Aorta (tissue), 5 donors: ENCODE results near the gene AXIN1. TPM values are rescaled to one million over a fixed set of nuclear protein-coding genes. Genes with fewer than 3 reads are reported as not detected.
A peak's percentile ranks its signal among the peaks of the same experiment; 100 is the strongest.
"Not testable (repeated sequence)": the region's sequence is repeated elsewhere in the genome, so short reads cannot be mapped to it uniquely, and the experiment has no call there.

Experiments used
- ATAC-seq: fragments of 200-7000 bp; cut with Tn5 transposase; one replicate; pipeline ENCODE4 v1.9.1; 2022; ENCODE audit warnings: moderate library complexity; ENCODE audit not compliant: low FRiP score
- DNase-seq, 2 donors: peaks; one replicate each; pipeline ENCODE4 v3.0.0-alpha.2; 2020
- H3K27ac ChIP-seq, 2 donors: one replicate each; pipeline ENCODE4 v1.5.1; 2013; ENCODE audit warnings: low read length in 2 of 2, mild to moderate bottlenecking in 2 of 2, moderate library complexity in 2 of 2, control low read depth in 1 of 2, inconsistent platforms in 1 of 2, low read depth in 1 of 2
- H3K27me3 ChIP-seq, 2 donors: one replicate each; pipeline ENCODE4 v1.6.1; 2013; ENCODE audit warnings: control low read depth in 1 of 2, low read length in 1 of 2, mild to moderate bottlenecking in 1 of 2, moderate library complexity in 1 of 2; ENCODE audit not compliant: insufficient read depth in 2 of 2, control insufficient read depth in 1 of 2
- H3K36me3 ChIP-seq, 2 donors: one replicate each; pipeline ENCODE4 v1.6.1; 2013; ENCODE audit warnings: control low read depth in 1 of 2, low read length in 1 of 2, mild to moderate bottlenecking in 1 of 2; ENCODE audit not compliant: insufficient read depth in 2 of 2, control insufficient read depth in 1 of 2
- H3K4me1 ChIP-seq, 2 donors: one replicate each; pipeline ENCODE4 v1.6.1; 2013; ENCODE audit warnings: low read length in 2 of 2, control low read depth in 1 of 2, mild to moderate bottlenecking in 1 of 2, moderate library complexity in 1 of 2; ENCODE audit not compliant: insufficient read depth in 2 of 2, control insufficient read depth in 1 of 2
- H3K4me3 ChIP-seq, 2 donors: one replicate each; pipeline ENCODE4 v1.5.1; 2013; ENCODE audit warnings: low read length in 2 of 2, control low read depth in 1 of 2, mild to moderate bottlenecking in 1 of 2
- H3K9me3 ChIP-seq: one replicate; pipeline ENCODE4 v1.6.1; 2013; ENCODE audit warnings: mild to moderate bottlenecking, low read length; ENCODE audit not compliant: control insufficient read depth
- WGBS, 2 donors: extraction: QIAGEN DNeasy Blood & Tissue Kit; methylation state at CpG; one replicate each; pipeline ENCODE4 v1.1.7; 2013; 5-methylcytosine and 5-hydroxymethylcytosine counted together
- intact Hi-C, 2 donors: fragments of 100-400 bp; cut with DNase I; formaldehyde crosslinking; loops; one replicate each; pipeline versions ENCODE4 v1.14.2 to v1.15.0; 2022
- polyA plus RNA-seq, 2 donors: library from polyadenylated mRNA; stranded (reverse); fragments of 200-250 nt; gene quantifications; one replicate each; pipeline ENCODE4 v1.2.3, GENCODE V29; 2013
- total RNA-seq, 2 donors: library from RNA; stranded (reverse); fragmentation: NEBNext Ultra II Directional; extraction: Animal tissue kit (Norgen Biotek cat#: 25700); gene quantifications; one replicate each; pipeline ENCODE4 v1.2.1, GENCODE V29; 2021
- donor health status: healthy with polysubstance abuse.
- donor health status: Bipolar disorder and iron deficiency.
- donor health status: DM: no; HTN: no; CAD: no.
- donor health status: DM: no; HTN: no; CAD: no.
- donor health status: DM: yes; HTN: yes; CAD: no.

AXIN1 gene
- total and polyA plus RNA-seq, 4 donors: 9.1 to 19.8 (median 15.6) TPM

DNA sequence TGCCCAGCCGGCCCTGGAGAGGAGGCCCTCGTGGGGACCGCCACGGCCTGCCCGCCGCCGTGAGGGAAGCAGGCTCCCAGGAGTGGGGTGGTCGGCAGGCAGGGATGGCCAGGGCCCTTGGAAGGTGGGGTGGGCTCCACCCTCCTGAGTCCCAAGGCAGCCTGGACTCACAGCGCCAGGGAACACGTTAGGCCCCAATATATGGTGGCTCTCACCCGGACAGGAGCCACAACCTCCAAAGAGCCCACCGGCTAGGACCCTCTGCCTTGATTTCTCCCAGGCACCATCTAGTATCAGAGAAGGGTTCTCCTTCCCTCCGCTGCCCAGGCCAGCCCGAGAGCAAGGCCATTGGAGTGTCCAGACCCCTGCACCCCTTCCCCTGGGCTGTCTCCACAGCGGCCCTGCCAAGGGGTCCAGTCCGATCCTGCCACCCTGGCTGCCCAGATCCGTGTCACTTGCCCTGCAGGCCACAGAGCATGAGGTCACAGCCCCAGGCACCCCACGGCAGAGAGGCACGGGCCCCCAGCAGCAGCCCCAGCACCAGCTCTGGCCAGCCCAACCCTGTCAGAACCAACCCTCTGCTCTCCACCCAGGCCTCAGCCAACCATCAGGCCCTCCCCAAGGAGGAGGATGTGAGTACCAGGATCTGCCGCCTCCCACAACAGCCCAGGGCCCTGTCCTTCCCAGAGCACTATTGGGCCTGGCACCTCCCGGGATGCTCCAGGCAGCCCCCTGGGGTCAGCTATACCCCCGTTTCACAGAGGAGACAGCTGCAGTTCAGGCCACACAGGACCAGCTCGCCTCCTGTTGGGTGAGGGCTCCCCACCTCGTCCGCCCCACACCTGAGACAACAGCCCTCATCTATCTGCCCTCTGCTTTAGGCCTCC lies 1.1 kb upstream of the AXIN1 start:
- H3K4me3 ChIP-seq: no peak overlapping the region
- no peaks in the 10 kb centered on the region for H3K27me3 ChIP-seq
- ATAC-seq: peak; percentile 1
- no peaks in the 10 kb centered on the region for H3K36me3 ChIP-seq
- WGBS, 2 donors: 64 to 70% methylated on average over 24 to 25 of the region's 25 CpGs
- intact Hi-C loops: loop anchor here in 1 of 2 donors (5.0 kb wide), 1 partner anchor 121 kb away; the partner anchor contains the start of gene FAM234A
- no peaks in the 10 kb centered on the region for H3K4me1 ChIP-seq
- H3K9me3 ChIP-seq: no peaks in the 10 kb centered on the region
- no peak for DNase-seq
- peak overlapping the region in 1 of 2 donors; percentile 0 for H3K27ac ChIP-seq

DNA sequence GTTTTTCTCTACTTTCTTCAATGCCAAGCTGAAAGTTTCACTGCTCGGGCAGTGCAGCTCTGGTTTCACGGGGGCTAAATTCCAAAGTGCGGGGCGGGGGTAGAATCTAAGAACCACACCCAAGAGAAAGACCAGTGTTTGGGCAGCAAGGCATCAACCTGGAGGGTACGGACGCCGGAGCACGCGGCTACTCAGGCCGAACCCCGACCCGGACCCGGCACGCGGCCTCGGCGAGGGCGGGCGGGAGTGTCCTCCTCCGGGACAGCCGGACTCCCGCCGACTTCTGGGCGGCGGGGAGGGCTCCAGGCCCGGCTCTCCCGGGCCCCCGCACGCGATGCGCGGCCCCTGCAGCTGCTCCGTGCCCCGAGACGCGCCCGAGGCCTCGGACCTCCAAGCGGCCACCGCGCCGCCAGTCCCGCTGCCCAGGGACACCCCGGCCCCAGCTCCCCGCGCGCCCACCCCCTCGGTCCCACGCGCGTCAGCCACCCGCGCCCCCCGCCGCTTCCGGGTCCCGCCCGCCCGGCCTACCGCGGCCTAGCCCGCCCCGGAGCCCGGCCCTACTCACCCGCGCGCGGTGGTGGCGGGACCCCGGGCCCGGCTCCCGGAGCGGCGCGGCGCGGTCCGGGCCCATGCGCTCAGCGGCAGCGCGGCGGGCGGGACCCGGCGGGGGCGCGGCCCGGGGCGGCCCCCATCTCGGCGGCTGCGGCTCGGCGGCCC lies 561 bp downstream of the AXIN1 start:
- DNase-seq: no peak
- intact Hi-C loops: loop anchor here in 1 of 2 donors (1.0 to 5.0 kb wide), 2 partner anchors 120 to 175 kb away; partner anchors contain the start of genes CAPN15 and FAM234A

DNA sequence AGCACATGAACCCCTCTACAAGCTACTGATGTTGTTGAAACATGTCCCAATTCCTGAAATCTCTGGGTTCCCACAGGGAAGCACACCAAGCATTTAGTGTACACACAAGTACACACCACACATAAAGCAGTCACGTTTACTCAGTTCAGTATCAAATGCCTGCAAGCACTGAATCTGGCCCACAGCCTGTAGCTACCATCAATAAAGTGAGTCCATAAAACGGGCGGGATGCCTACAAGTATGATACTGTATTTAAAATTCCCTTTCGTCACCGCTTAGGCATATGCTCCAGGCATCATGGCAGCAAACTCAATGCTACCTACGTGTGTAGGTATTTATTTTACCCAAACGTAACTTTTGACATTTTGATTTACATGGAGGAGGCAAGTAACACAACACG lies 2.3 kb downstream of the AXIN1 start:
- no peak overlapping the region for H3K27ac ChIP-seq
- no peak overlapping the region for H3K4me3 ChIP-seq
- no peaks in the 10 kb centered on the region for H3K27me3 ChIP-seq
- H3K36me3 ChIP-seq: peaks cover 0 to 4% of the 10 kb centered on the region in 2 donors
- ATAC-seq: no peak
- H3K9me3 ChIP-seq: no peaks in the 10 kb centered on the region
- DNase-seq: no peak
- no peaks in the 10 kb centered on the region for H3K4me1 ChIP-seq
- 80 to 86% methylated on average over 8 of the region's 8 CpGs for WGBS, 2 donors
- intact Hi-C loops: loop anchor here in 1 of 2 donors (5.0 kb wide), 1 partner anchor 118 kb away; the partner anchor contains the start of gene FAM234A

More for the DNA sequence above, 561 bp downstream of the AXIN1 start:
- Histone ChIP-seq H3K9me3 (no peaks in the 10 kb centered on the region), H3K27me3 (no peaks in the 10 kb centered on the region), H3K4me1 (no peaks in the 10 kb centered on the region), H3K36me3 (no peaks in the 10 kb centered on the region), H3K27ac (no peak overlapping the region), H3K4me3 (peak overlapping the region; percentile 67 to 82)
- 0 to 1% methylated on average over 69 to 95 of the region's 95 CpGs for WGBS, 2 donors
- ATAC-seq: no peak

DNA sequence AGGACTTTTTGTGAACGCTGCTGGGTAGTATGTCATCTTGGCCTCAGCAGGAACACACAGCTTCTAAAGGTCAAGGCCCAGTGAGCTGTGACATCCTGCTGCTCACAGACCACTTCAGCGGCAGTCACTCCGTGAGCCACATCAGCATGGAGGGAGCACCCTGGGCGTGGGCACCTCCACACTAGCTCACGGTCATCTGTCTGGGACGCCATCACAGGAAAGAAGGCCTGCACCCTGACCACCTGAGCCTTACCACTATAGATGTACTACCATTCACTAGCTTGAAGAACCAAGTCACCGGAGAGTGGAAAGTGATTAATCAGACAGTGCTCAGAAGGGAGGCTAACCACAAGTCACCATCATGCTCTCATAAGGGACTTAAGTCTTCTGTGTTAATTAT lies 3.3 kb downstream of the AXIN1 start:
- ATAC-seq (no peak), DNase-seq (no peak)
- intact Hi-C loops: no loop called here
- Histone ChIP-seq H3K9me3 (no peaks in the 10 kb centered on the region), H3K4me3 (no peak overlapping the region), H3K4me1 (no peaks in the 10 kb centered on the region), H3K36me3 (peaks cover 0 to 4% of the 10 kb centered on the region in 2 donors), H3K27me3 (no peaks in the 10 kb centered on the region), H3K27ac (no peak overlapping the region)
- WGBS, 2 donors: 95 to 97% methylated on average over 7 of the region's 7 CpGs

DNA sequence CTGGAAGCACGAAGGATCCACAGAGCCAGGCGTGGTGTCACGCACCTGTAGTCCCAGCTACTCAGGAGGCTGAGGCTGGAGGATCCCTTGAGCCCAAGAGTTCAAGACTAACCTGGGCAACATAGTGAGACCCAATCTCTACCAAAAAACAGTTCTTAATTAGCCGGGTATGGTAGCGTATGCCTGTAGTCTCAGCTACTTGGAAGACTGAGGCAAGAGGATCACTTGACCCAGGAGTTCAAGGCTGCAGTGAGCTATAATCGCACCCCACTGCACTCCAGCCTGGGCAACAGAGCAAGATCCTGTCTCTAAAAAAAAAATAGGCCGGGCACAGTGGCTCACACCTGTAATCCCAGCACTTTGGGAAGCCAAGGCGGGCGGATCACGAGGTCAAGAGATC lies 4.0 kb downstream of the AXIN1 start:
- H3K27me3 ChIP-seq, H3K4me1 ChIP-seq, H3K4me3 ChIP-seq, ATAC-seq, intact Hi-C loops, H3K36me3 ChIP-seq, H3K9me3 ChIP-seq, H3K27ac ChIP-seq, DNase-seq: not testable (repeated sequence)
- WGBS, 2 donors: 95 to 97% methylated on average over 8 to 10 of the region's 10 CpGs

DNA sequence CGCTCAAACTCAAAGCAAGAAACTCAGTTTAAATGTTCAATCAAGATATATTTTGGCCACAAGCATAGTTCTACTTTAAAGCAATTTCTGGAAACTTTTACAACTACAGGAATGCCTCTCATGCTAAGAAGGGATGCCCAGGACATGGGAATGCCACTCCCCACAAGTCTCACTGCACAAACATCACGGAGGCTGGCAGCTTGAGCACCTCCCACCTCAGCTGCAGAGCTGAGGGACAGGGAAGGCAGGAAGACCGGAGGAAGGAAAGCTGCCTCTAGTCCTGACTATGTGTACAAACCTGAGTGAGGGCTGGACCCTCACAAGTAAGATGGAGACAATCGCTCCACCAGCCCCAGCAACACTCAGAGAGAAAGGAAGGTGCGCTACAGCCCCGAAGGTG lies 5.3 kb downstream of the AXIN1 start:
- intact Hi-C loops: no loop called here
- 88 to 94% methylated on average over 6 of the region's 6 CpGs for WGBS, 2 donors
- ATAC-seq: no peak
- Histone ChIP-seq H3K27me3 (no peaks in the 10 kb centered on the region), H3K4me3 (no peak overlapping the region), H3K27ac (no peak overlapping the region), H3K9me3 (no peaks in the 10 kb centered on the region), H3K4me1 (no peaks in the 10 kb centered on the region), H3K36me3 (peaks cover 0 to 4% of the 10 kb centered on the region in 2 donors)
- DNase-seq: no peak

DNA sequence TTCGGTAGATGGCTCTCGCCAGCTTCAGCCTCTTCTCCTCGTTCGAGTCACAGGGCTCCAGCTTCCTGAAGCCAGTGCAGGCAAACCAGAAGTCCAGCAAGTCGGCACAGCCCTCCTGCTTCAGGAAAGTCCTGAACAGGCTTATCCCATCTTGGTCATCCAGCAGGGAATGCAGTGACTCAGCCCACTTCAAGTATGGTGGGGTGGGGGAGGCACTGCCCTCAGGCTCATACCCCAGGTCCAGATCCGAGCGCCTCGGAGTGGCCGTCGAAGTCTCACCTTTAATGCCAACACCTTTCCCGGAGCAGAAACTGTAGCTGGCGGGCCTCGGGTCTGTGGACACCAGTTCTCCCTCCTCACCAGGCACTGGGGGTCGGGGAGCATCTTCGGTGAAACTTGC lies 5.9 kb downstream of the AXIN1 start:
- Histone ChIP-seq H3K4me1 (no peaks in the 10 kb centered on the region), H3K36me3 (peaks cover 0 to 4% of the 10 kb centered on the region in 2 donors), H3K27ac (no peak overlapping the region), H3K9me3 (no peaks in the 10 kb centered on the region), H3K27me3 (no peaks in the 10 kb centered on the region), H3K4me3 (no peak overlapping the region)
- DNase-seq: no peak
- whole genome bisulfite sequencing, 2 donors: 88% methylated on average over 15 of the region's 15 CpGs
- intact Hi-C loops: no loop called here
- no peak for ATAC-seq

DNA sequence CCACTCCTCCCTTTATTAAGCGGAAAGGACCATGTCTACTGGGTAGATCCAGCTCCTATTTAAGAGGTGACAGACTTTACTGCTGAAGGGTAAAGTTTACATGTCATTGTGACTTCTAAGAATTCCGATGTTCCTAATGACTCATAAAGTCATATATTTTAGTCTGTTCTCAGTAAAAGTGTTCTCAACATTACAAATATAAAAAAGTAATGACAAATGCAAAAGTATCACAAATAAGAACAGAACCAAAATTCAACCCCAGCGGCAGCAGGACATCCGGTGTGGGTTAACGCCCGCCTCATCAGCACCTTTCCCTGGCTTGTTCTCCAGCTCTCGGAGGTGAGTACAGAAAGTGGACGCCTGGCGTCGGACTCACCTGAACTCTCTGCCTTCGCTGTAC lies 6.8 kb downstream of the AXIN1 start:
- no peak for DNase-seq
- H3K4me3 ChIP-seq: no peak overlapping the region
- no peaks in the 10 kb centered on the region for H3K9me3 ChIP-seq
- ATAC-seq: no peak
- WGBS, 2 donors: 91% methylated on average over 11 of the region's 11 CpGs
- peaks cover 0 to 4% of the 10 kb centered on the region in 2 donors for H3K36me3 ChIP-seq
- H3K27ac ChIP-seq: no peak overlapping the region
- intact Hi-C loops: no loop called here
- no peaks in the 10 kb centered on the region for H3K27me3 ChIP-seq
- H3K4me1 ChIP-seq: no peaks in the 10 kb centered on the region
